GM21717 (cell line): Measurements from ENCODE around the gene LRP1B.
"Not testable (repeated sequence)": the region's sequence is repeated elsewhere in the genome, so short reads cannot be mapped to it uniquely, and the experiment has no call there.

Experiments
- ATAC-seq: cut with Tn5 transposase; IDR thresholded peaks from one replicate; pipeline ENCODE4 v1.9.1; 2021; ENCODE audit warnings: mild to moderate bottlenecking, moderate library complexity; ENCODE audit not compliant: unreplicated experiment

Gene LRP1B

DNA sequence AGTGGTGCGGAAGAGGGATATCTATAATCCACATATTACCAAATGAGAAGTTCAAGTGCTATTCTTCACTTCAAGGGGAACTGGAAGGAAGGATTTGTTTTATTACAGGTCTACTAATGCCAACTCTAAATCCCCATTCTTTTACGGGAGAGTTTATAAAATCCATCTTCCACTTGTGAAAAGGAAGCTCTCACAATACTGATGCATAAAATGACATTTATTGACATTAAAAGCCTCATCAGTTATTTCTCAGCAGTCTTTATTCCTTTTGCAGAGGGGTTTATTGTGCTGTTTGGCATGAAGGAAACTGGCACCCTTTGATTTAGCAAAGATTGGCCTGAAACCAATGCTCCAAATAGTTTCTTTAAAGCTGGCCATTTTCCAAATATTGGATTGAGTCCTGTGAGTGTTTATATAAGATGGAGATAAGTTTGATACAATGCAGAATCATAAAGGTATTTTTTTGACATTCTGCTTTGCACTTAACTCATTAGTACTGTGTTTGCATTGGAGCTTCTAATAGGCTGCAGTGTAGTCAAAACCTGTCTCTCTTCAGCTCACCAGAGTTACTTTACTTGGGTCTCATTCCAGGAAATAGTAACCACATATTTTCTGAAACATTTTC is 26.6 kb downstream of the LRP1B start:
- ATAC-seq: no peak

DNA sequence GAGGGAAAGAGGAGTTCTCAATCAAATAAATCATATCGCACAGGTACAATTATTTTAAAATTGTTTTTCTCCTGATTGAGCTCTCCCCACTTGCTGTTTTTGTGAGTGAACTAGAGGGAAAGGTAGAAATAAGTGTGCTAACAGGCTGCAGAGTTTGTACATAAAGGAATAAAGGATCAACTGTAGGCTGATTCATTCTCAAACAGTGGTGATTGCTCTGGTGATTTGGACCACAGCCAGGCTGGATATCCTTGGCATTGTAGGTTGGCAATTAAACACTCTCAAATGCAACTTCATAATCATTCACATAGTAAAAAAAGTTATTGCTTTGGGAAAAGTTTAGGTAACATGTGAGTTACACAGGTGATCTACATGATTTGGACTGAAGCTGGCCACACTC is 29.8 kb downstream of the LRP1B start:
- no peak for ATAC-seq

DNA sequence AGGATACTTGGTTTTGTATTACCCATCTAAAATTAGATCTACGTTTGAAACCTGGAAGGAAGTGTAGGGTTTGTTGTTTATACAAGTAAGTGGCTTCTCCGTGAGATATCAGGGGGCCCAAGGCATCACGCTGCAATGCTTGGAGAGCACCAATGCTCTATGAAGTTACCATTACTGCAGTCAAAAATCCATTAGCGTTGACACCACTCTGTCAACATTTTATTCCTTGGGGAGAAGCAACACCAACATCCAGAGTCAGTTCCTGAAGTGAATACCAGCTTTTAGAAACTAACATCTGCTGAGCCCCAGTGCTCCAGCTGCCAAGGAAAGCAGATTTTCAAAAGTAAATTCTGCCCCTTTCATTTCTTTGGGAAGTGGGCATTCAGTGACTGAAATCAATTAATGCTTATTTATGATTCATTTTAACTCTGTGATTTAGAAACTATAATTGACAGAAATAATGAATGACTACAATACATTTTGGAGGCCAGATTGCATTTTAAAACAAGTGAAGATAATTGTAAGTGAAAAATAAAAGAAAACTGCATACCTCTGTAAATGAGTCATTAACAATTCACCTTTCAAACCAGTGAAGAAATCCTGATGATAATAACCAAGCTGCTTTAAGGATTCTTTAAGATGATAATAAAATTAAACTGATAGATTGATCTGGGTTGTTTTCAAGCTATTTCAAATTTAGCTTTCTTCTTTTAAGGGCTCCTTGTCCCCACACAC is 30.5 kb downstream of the LRP1B start:
- ATAC-seq: no peak

DNA sequence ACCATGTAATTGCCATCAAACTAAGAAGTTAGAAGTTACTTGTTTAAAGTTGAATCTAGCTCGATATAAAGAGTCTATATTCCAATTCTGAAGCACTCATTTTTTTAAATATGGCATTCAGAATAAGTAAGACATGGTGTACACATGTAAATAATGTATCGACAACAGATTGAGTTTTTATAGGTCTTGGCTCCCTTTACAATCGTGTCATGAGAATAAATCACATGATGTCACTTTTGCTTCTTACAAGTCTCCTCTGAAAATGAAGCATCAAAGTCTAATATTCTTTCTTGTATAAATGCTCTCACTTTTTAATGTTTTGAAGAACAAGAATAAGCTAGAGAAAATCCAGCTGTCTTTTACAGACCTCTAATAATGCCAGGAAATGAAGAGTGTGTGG is 33.1 kb downstream of the LRP1B start:
- ATAC-seq: no peak

DNA sequence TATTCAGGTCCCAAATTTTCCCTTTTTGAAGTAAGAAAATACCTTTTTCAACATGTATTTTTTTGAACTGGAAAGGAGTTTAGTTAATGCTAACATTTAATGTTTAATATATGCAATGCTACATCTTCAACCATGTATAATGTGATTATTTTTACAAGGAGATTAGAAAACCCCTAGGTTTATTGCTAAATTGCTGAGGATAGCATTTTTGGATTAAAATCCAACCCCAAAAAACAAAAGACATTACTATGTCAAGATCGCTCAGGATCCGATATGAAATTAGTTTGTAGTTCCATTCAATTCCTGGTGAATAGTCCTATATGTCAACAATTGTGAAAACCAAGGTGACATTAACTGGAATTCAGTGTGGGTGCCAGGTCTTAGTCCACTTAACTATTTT is 35.2 kb downstream of the LRP1B start:
- no peak for ATAC-seq

DNA sequence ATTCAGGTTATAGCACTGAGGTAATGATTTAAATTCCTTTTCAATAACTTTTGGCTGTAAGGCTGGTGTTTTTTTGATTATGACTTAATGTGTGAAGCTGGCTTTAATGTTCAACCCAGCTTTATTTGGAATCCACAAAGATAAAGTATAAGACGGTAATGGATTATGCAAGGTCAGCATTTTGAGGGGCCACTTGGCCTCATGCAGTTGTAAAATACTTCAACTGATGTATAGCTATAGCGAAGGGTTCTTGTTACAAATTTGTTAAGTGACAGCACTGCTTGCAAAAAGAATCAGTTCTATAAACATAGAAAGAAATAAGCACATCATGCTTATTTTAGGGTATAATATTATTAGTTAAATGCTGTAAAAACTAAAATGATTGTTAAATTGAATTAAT is 36.6 kb downstream of the LRP1B start:
- ATAC-seq: no peak

DNA sequence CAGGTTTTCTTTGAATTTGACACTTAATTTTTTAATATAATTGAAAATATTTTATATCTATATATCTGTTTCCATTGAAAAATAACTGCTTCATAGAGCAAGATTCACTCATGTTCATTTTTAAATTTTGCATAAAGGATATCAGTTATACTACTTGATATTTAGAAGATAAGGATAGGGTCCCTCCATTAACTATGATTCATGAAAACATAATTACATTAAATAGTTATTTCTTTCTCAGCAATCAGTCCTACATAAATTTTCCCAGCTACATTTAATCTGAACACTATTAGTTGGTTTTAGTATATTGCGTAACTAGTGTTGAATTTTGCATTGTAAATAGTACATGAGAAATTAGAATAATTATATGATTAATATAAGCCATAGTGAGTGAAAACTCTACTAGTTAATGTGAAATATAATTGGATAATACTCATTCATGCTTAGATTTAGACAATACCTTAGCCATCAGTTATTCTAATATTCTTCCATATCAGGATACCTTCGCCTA is 42.7 kb downstream of the LRP1B start:
- ATAC-seq: no peak

DNA sequence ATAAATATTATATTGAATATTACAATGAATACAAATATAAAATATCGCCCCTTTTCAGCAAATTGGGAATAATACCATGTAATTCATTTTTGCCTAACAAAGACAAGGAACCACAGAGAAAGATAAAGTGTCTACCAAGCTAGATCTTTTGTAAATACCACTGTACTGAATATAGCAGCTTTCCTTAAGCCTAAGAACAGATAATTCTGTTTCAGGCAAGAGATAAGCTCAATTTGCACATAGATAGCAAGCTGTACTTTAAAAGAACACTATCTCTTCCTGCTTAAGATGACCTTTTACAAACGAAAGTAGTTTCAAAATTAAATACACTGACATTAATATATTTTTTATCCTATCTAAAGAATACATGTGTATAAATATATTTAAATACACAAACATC is 43.2 kb downstream of the LRP1B start:
- ATAC-seq: not testable (repeated sequence)

DNA sequence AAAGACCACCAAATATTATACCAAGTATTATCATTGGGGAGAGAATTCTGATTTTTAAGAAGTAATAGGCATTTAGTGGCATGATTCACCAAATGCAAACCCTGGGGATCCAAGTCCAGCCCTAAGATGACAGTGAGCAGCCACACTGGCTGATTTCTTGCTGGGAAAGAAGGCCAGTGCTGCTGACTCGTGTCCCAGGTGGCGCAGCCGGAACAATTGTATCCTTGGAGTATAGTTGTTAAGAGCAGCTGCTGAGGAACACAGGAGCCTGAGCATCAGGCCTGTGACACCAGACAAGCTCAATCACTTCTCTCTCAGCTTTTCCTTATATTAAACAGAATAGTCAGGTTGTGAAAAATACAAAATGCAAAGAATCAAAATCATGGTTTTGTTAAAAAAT is 48.4 kb downstream of the LRP1B start:
- no peak for ATAC-seq

DNA sequence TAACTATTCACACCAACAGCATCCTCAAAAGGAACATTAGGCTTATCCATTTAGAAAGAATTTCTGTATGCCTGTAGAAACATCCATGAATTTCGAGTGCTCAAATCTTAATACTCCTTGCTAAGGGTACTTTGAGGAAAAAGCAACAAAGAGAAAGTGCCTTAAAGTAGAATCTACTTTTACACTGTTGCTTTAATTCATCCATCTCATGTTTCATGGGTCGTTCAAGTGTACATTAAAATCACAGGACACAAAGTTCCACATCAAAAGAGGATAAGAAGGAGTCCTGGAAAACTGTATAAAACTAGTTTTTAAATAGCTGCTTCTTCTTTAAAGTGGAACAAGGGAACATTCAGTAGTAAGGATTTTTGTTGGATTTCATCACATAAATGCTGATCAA is 54.5 kb downstream of the LRP1B start:
- ATAC-seq: no peak

DNA sequence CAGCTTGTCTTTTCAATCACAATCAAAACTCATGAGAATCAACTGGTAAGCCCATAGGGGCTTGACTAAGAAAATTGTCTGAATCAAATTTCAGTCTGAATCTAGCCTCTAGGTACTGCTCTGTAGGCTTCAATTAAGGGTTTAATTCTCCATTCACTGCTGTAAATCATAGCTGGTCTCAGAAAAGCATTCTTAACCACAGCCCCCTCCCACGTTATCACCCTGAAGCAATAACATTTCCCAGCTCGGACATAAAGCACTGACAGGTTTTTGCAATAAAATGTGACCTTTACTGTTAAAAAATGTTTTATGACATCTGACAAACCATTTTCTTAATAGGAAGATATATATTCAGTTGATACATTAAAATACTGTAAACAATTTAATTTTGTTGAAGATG is 55.0 kb downstream of the LRP1B start:
- no peak for ATAC-seq

DNA sequence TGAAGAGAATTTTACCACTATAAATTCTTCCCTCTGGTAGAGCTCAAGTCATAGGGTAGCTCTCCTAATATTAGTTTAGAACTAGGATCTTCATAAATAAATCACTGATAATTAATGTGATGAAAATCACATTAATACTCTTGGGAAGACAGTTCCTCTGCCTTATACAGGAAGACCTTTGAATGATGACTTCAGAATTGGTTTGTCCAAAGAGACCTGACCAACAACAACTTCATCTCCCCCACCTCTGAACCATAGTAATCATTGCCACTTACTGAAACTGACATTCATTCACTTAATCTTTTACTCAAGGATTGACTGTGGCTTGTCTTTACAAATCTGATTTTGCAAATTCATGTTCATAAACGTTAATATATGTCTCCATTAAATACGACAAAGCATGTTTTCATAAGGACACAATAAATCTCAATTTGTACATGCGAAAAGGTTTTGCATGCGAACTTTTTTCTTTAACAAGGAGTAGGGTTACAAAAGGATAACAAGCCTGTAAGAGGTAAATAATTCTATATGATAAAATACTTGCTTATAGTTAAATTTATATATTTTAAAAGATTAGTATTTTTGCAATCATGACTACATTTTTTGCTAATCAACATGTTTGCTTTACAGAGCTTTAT is 61.4 kb downstream of the LRP1B start:
- no peak for ATAC-seq

DNA sequence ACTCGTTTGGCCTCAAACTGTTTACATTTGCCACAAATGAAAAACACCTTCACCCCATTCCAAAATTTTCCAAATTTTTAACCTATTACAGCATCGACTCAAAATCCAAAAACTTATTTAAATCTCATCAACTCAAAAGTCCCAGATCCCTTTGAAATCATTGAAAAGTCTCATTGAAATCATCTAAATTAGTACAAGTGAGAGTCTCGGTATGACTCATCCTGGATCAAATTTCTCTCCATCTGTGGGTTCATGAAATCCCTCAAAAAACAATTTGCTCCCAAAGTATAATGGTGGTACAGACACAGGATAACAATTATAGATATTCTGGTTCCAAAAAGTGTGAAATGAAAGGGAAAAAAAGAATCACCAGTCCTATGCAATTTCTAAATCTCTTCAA is 65.1 kb downstream of the LRP1B start:
- ATAC-seq: no peak

DNA sequence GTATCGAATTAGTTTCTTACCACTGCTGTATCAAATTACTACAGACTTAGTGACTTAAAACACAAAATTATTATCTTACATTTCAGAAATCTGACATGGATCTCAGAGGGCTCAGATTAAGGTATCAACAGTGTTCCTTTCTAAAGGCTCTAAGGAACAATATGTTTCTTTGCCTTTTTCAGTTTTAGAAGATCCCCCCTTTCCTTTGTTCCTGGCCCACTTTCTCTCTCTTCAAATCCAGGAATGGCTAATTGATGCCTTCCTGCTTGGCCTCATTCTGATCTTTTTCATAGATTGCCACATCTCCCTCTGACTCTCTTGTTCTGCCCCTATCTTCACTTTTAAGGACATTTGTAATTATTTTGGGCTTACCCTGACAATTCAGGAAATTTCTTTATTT is 65.7 kb downstream of the LRP1B start:
- ATAC-seq: no peak

DNA sequence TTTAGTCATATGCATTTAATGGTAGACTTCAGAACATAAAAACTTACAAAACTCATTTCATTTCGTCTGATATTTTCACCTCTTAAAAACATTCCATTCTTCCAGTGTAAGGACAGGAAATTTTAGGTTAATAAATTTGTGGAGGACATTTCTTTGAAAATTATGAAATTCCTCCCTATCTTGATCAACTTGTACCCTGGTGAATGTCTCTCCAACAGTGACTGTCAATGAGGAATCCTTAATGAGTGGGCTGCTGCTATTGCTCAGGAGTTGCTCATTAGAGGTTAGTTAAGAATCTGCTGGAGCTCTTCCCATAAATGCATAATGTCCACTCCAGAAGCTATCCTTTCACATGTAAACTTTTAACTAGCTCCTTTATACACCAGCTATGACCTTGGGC is 69.1 kb downstream of the LRP1B start:
- no peak for ATAC-seq

DNA sequence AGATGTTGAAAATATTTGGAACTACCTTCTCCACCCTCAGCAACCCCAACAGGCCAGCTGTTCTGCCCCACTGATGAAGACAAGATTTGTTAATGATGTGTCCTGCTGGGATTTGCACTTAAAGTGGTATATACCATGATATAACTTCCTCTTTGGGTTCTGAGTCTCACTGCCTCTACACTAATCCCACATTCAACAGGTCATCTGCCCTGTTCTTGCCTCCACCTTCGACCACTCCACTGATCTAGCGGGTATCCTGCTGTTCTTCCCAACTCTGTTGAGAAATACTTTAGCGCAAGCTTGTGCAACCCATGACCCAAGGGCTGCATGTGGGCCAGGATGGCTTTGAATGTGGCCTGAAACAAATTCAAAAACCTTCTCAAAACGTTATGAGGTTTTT is 72.7 kb downstream of the LRP1B start:
- ATAC-seq: no peak

DNA sequence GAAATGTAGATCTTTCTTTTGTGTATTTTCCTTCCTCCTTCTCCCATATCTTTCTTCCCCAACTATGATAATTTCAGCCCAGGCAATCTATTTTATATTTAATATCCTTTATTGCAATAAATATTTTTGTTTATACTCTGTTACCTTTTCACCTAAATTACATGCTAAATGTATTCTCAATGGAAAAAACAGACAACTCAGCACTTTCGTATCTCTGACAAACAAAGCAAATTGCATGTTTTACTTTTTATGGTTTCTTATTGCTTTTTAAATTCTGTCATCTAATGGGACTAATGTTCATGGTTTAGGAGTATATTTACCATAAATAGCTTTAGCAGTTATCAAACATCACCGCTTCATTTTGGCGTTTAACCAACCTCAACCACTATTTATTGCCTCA is 74.0 kb downstream of the LRP1B start:
- ATAC-seq: no peak

DNA sequence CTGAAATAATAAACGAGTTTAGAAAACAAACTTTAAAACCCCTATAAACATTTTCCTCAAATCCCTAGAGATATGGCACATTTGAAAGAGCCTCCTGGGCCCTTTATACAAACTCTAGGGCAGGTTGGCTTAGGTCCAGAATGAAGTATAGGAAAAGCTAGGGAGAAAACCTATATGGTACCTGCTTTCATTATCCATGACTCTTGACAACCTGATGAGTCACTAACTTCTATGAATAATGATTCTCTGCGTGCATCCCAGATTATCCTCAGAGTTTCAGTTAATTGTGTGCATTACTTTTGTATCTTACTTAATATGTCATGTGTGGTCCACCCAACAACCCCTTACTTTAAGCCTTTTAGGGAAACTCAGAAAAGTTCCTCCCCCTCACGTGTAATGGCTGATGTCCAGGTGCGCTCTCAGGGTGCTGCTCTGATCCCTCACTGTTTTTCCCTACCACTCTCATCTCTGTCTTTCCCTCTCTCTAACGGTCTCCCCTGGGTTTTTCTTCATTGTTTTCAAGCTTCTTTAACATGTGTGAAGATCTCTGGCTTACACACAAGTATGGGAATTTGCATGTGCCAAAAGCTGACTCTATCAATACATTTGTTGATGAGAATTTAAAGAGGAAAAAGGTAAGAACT is 78.5 kb downstream of the LRP1B start:
- ATAC-seq: no peak

DNA sequence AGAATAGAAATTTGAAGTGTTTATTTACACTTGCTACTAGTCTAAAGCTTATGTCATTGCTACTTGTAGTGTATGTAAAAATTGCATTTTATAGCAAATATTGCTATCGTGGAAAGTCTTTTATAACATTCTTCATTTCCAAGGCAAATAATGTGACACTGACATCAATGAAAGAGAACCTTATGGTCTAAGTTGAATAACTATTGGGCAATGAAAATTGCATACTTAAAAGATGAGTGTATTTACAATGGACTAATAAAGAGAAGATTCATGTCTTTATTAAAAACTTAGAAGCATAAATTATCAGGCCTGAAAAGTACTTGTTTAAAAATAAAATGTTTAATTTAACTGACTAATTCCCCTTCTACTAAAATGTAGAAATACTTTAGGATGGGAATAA is 82.2 kb downstream of the LRP1B start:
- no peak for ATAC-seq

DNA sequence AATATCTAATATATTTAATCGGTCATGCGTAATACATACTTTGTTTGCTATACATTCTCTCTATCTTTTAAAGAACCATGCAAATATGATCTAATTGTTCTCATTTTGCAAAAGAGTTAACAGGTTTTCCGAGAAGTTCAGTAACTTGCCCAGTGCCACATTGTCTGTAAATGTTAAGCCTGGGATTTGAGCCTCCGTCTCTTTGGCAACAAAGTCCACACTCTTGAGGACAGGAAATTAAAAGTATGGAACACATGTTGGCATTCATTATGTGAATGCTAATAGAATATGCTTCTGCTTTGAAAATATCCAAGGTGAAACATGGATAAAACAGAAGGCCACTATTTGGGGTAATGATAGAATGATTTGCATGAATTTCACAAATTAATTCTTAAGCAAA is 85.2 kb downstream of the LRP1B start:
- ATAC-seq: no peak

DNA sequence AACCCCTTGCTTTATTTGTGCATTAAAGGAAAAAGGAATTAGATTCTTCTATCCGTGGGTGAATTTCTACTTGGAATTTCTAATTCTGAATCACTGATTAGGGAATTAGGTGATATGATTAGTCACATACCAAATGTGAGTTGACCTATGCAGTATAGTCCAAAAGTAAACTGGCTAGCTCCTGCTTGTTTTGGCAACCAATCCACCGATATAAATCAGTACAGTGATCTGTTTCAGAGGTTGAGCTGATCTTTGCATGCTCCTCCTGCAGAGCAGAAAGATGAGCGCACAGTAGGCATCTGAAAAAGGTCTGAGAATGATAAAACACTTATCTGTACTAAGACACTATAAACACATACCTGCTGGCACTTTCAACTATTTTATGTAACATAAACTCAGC is 86.6 kb downstream of the LRP1B start:
- no peak for ATAC-seq
